ENCODE measurements around the gene CXorf49. TPM values are rescaled to one million over a fixed set of nuclear protein-coding genes. Genes with fewer than 3 reads are reported as not detected.
"Not testable (repeated sequence)": the region's sequence is repeated elsewhere in the genome, so short reads cannot be mapped to it uniquely, and the experiment has no call there.

The CXorf49 gene
- total RNA-seq, 2 donors from 2014 or later: 5.1 TPM; not detected in 1

GRCh38 chrX:71671938-71672337, 46.1 kb downstream of the CXorf49 start:
- DNase-seq (ENCODE audit: low spot score): no peak
- TF ChIP-seq CTCF (IDR thresholded peaks at IDR 0.05) (no peak), POLR2AphosphoS5 (IDR thresholded peaks at IDR 0.05) (no peak), POLR2A (IDR thresholded peaks at IDR 0.05) (no peak)
- H3K27ac ChIP-seq: no peak overlapping the region
- H3K4me3 ChIP-seq: no peak overlapping the region
- no peaks in the 10 kb centered on the region for H3K4me1 ChIP-seq (replicated peaks)
- no peaks in the 10 kb centered on the region for H3K36me3 ChIP-seq
- intact Hi-C loops (cut with DNase I): no loop called here
- 89% methylated on average over 8 of the region's 11 CpGs for WGBS
- no peaks in the 10 kb centered on the region for H3K9me3 ChIP-seq
- no peaks in the 10 kb centered on the region for H3K27me3 ChIP-seq (replicated peaks; ENCODE audit: insufficient read depth)

- H3K27ac ChIP-seq: no peak overlapping the region
- no peaks in the 10 kb centered on the region for H3K4me1 ChIP-seq (replicated peaks)
- intact Hi-C loops (cut with DNase I): no loop called here
- no peak for DNase-seq (ENCODE audit: low spot score)
- WGBS: 75% methylated on average over 5 of the region's 12 CpGs
- H3K4me3 ChIP-seq: no peak overlapping the region
- TF ChIP-seq POLR2AphosphoS5 (IDR thresholded peaks at IDR 0.05): no peak
- TF ChIP-seq POLR2A (IDR thresholded peaks at IDR 0.05): no peak
- no peak for TF ChIP-seq CTCF (IDR thresholded peaks at IDR 0.05)
- H3K9me3 ChIP-seq: no peaks in the 10 kb centered on the region
- H3K36me3 ChIP-seq: no peaks in the 10 kb centered on the region
- H3K27me3 ChIP-seq (replicated peaks; ENCODE audit: insufficient read depth): no peaks in the 10 kb centered on the region
These were observed 46.9 kb downstream of the CXorf49 start for GRCh38 chrX:71671043-71671780.

- 9% methylated on average over 7 of the region's 10 CpGs for WGBS
- H3K27ac ChIP-seq; intact Hi-C loops (cut with DNase I); H3K36me3 ChIP-seq; H3K4me1 ChIP-seq (replicated peaks); H3K4me3 ChIP-seq; H3K27me3 ChIP-seq (replicated peaks; ENCODE audit: insufficient read depth); DNase-seq (ENCODE audit: low spot score); H3K9me3 ChIP-seq: not testable (repeated sequence)
- peak in 2 of 4 experiments; percentile 35 to 41 for TF ChIP-seq CTCF (IDR thresholded peaks at IDR 0.05)
These were observed 48.1 kb downstream of the CXorf49 start for GRCh38 chrX:71669947-71670346.

- intact Hi-C loops (cut with DNase I): no loop called here
- no peak overlapping the region for H3K27ac ChIP-seq
- H3K36me3 ChIP-seq: no peaks in the 10 kb centered on the region
- H3K4me3 ChIP-seq: no peak overlapping the region
- 39% methylated on average over 13 of the region's 13 CpGs for WGBS
- H3K9me3 ChIP-seq: no peaks in the 10 kb centered on the region
- H3K4me1 ChIP-seq (replicated peaks): no peaks in the 10 kb centered on the region
- TF ChIP-seq POLR2A (IDR thresholded peaks at IDR 0.05): no peak
- TF ChIP-seq CTCF (IDR thresholded peaks at IDR 0.05): no peak
- TF ChIP-seq POLR2AphosphoS5 (IDR thresholded peaks at IDR 0.05): no peak
- H3K27me3 ChIP-seq (replicated peaks; ENCODE audit: insufficient read depth): no peaks in the 10 kb centered on the region
- DNase-seq (ENCODE audit: low spot score): no peak
These were observed 48.6 kb downstream of the CXorf49 start for GRCh38 chrX:71669492-71669891.

- intact Hi-C loops (cut with DNase I): no loop called here
- H3K4me1 ChIP-seq (replicated peaks): no peaks in the 10 kb centered on the region
- no peak for DNase-seq (ENCODE audit: low spot score)
These were observed 49.9 kb downstream of the CXorf49 start for GRCh38 chrX:71668248-71668595.

More at GRCh38 chrX:71668248-71668595, 49.9 kb downstream of the CXorf49 start:
- TF ChIP-seq POLR2A (IDR thresholded peaks at IDR 0.05): no peak
- TF ChIP-seq CTCF (IDR thresholded peaks at IDR 0.05): no peak
- no peak for TF ChIP-seq POLR2AphosphoS5 (IDR thresholded peaks at IDR 0.05)
- no peak overlapping the region for H3K27ac ChIP-seq
- H3K4me3 ChIP-seq: no peak overlapping the region
- H3K9me3 ChIP-seq: no peaks in the 10 kb centered on the region
- no peaks in the 10 kb centered on the region for H3K27me3 ChIP-seq (replicated peaks; ENCODE audit: insufficient read depth)
- WGBS: 91% methylated on average over 4 of the region's 16 CpGs
- no peaks in the 10 kb centered on the region for H3K36me3 ChIP-seq
